GM12873 (cell line): Measurements from ENCODE around the gene PLD3.

Experiments used
- CTCF ChIP-seq: IDR thresholded peaks from 2 replicates; pipeline ENCODE4 v1.5.1; 2012; ENCODE audit warnings: low read depth, mild to moderate bottlenecking, moderate library complexity, low read length, control low read depth; ENCODE audit not compliant: insufficient read depth; ENCODE audit errors: missing control alignments

PLD3 gene

GRCh38 chr19:40332669-40333068 lies 15.8 kb upstream of the PLD3 start:
- no peak for TF ChIP-seq CTCF

DNA sequence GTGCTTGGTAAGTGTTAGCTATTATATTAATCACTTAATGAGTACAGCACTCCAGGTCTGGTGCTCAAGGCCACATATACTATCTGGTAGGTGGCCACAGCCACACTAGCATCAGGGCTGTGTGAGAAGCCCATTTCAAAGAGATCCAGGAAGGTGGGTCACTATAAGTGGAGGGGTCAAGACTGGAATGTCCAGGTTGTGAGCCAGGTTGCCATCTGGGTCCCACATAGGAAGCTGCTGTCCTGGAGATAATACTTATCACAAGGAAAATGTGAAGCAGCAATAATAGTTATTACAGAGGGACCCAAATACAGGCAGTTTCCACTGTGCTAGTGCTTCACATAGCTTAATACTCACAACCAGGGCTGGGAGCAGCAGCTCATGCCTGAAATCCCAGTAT lies 13.4 kb upstream of the PLD3 start:
- TF ChIP-seq CTCF = no peak

DNA sequence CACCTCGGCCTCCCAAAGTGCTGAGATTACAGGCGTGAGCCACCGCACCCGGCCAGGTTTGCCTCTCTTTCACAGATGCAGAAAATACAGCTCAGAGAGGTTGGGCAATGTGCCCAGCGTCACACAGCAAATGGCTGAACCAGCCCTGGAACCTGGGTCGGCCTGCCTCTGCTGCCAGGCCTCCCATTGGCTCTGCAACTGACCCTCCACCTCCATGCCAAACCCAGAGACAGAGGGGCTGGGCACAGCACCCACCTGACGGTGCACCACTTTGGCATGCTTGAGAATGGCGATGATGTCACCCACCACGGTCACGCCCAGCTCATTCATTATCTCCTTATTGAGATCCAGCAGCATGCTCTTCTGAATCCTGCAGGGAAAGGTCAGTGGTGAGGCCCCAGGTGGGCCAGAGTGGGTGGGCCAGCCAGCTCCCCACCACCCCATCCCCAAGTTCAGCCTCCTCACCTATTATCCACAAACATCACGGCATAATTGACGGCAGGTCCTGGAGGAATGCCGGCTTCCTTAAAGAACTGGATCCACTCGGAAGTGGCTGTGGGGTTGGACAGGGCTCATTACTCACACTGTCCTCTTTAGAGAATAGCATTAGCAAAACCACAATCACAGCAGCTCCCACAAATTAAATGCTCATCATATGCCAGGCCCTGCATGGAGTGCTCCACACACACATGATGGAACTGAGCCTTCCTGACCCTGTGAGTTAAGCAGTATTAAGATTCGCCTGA lies 12.5 kb upstream of the PLD3 start:
- TF ChIP-seq CTCF = no peak

GRCh38 chr19:40336601-40336900 lies 11.9 kb upstream of the PLD3 start:
- no peak for TF ChIP-seq CTCF

DNA sequence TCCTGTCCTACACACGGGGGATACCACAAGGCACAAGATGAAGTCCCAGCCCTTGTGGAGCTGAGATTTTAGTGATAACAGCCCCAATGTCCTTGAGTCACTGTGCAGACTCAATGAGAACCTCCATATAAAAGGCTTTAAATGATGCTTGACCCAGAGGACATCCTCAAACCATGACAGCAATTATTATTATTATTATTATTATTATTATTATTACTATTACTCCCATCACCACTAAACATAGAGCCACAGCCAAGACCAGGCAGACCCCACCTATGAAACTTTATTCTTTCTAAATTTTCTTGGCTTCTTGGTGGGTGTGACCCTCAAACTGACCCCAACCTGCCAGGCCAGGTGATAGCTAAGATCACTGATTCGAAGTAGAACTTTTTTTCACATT lies 11.4 kb upstream of the PLD3 start:
- no peak for TF ChIP-seq CTCF

GRCh38 chr19:40337594-40337993 lies 10.9 kb upstream of the PLD3 start:
- TF ChIP-seq CTCF = no peak

- TF ChIP-seq CTCF = no peak
Measured at GRCh38 chr19:40339018-40339728, 9.3 kb upstream of the PLD3 start.
